DND-41 (cell line): ENCODE measurements around the gene WDR7.

Source experiments
- ATAC-seq: fragments of 200-7000 bp; cut with Tn5 transposase; 3 replicates; pipeline ENCODE4 v1.9.1; 2021; ENCODE audit warnings: low read depth; ENCODE audit not compliant: insufficient read depth
- DNase-seq: peaks from one replicate; pipeline ENCODE4 v3.0.0-alpha.2; 2020
- H2AFZ ChIP-seq: 2 replicates; pipeline ENCODE4 v1.6.0; 2012; ENCODE audit warnings: low read depth, low read length
- H3K27ac ChIP-seq: 2 replicates; pipeline ENCODE4 v1.5.1; 2012; ENCODE audit warnings: low read length, inconsistent platforms
- H3K27me3 ChIP-seq: fragments of 200-600 bp; sonication (generic); 2 replicates; pipeline ENCODE4 v1.6.0; 2012; ENCODE audit warnings: low read length, mild to moderate bottlenecking, inconsistent platforms; ENCODE audit not compliant: insufficient read depth, poor library complexity
- H3K36me3 ChIP-seq: 2 replicates; pipeline ENCODE4 v1.5.1; 2012; ENCODE audit warnings: low read length, inconsistent platforms; ENCODE audit not compliant: insufficient read depth
- H3K4me1 ChIP-seq: 2 replicates; pipeline ENCODE4 v1.5.1; 2012; ENCODE audit warnings: mild to moderate bottlenecking, low read length; ENCODE audit not compliant: insufficient read depth
- H3K4me2 ChIP-seq: 2 replicates; pipeline ENCODE4 v1.6.0; 2012; ENCODE audit warnings: mild to moderate bottlenecking, moderate library complexity, low read length, inconsistent platforms; ENCODE audit not compliant: insufficient read depth
- H3K4me3 ChIP-seq, 2 experiments: fragments of 200-600 bp in 1 of 2; shearing (Covaris generic) in 1 of 2; 2 replicates each; pipeline ENCODE4 v1.5.1; 2012 to 2016; ENCODE audit warnings: inconsistent platforms in 2 of 2, low read length in 2 of 2, mild to moderate bottlenecking in 2 of 2, low read depth in 1 of 2, moderate library complexity in 1 of 2
- H3K79me2 ChIP-seq: 2 replicates; pipeline ENCODE4 v1.6.0; 2012; ENCODE audit warnings: low read length, inconsistent platforms; ENCODE audit not compliant: insufficient read depth
- H3K9ac ChIP-seq: 2 replicates; pipeline ENCODE4 v1.6.0; 2012; ENCODE audit warnings: low read depth, mild to moderate bottlenecking, inconsistent platforms, low read length, moderate library complexity
- H3K9me3 ChIP-seq: 2 replicates; pipeline ENCODE4 v1.5.1; 2012; ENCODE audit warnings: low read length, moderate library complexity, mild to moderate bottlenecking, inconsistent platforms; ENCODE audit not compliant: insufficient read depth, severe bottlenecking
- H4K20me1 ChIP-seq: 2 replicates; pipeline ENCODE4 v1.6.0; 2012; ENCODE audit warnings: low read length; ENCODE audit not compliant: insufficient read depth
- EZH2 ChIP-seq: IDR thresholded peaks from 3 replicates; pipeline ENCODE4 v1.6.1; 2012; ENCODE audit warnings: borderline replicate concordance, low read depth, mild to moderate bottlenecking, moderate library complexity, low read length, inconsistent platforms; ENCODE audit not compliant: severe bottlenecking
- TF ChIP-seq, protein P1 (sequence below): IDR thresholded peaks from 2 replicates; pipeline ENCODE4 v1.5.1; 2012; ENCODE audit warnings: borderline replicate concordance, low read length, moderate library complexity, mild to moderate bottlenecking; ENCODE audit not compliant: poor library complexity, severe bottlenecking; ENCODE audit errors: extremely low read depth

Gene WDR7

DNA sequence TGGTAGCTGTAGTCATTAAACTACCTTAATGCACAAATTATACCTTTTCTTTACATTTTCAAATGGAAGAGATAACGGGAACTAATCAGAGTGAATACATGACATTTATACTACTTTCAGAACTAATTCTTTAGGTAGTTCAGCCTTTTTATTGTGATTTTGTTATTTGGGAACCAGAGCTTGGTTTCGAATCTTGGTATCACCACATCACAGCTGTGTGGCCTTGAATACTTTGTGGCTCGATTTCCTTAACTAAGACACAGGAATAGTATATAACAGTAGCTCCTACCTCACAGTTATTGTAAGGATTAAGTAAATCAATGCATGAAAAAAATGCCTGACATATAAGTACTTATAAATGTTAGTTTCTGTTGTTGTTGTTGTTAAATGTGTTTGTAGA, 240.0 kb downstream of the WDR7 start:
- Histone ChIP-seq H3K27ac (no peak overlapping the region), H4K20me1 (no peaks in the 10 kb centered on the region), H3K9ac (no peak overlapping the region), H3K9me3 (no peaks in the 10 kb centered on the region), H3K79me2 (no peaks in the 10 kb centered on the region), H3K36me3 (0 out of 2 replicates have a peak, but pooled peaks cover 3% of the 10 kb centered on the region), H2AFZ (no peak overlapping the region), H3K4me2 (no peak overlapping the region), H3K4me3 (no peak overlapping the region), H3K4me1 (no peaks in the 10 kb centered on the region), H3K27me3 (no peaks in the 10 kb centered on the region)
- ATAC-seq (no peak), DNase-seq (no peak)
- no peak for TF ChIP-seq EZH2
- TF ChIP-seq, protein P1, sequence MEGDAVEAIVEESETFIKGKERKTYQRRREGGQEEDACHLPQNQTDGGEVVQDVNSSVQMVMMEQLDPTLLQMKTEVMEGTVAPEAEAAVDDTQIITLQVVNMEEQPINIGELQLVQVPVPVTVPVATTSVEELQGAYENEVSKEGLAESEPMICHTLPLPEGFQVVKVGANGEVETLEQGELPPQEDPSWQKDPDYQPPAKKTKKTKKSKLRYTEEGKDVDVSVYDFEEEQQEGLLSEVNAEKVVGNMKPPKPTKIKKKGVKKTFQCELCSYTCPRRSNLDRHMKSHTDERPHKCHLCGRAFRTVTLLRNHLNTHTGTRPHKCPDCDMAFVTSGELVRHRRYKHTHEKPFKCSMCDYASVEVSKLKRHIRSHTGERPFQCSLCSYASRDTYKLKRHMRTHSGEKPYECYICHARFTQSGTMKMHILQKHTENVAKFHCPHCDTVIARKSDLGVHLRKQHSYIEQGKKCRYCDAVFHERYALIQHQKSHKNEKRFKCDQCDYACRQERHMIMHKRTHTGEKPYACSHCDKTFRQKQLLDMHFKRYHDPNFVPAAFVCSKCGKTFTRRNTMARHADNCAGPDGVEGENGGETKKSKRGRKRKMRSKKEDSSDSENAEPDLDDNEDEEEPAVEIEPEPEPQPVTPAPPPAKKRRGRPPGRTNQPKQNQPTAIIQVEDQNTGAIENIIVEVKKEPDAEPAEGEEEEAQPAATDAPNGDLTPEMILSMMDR: no peak

DNA sequence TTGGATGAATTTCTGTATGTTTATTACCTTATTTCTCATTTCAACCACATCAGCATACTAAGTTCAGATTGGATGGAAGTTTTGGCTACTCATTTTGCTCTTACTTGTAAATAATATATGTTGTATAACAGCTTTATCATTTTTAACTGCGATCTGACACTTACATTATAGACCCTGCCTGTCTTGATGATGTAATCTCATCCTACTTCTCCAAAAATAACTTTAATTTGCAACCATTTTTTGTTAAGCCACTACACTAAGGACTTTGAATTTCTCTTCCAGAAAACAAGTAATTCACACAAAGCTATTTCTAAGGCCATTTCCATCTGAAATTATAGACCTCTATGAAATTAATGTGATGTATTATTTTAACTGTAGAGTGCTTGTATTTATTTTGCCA, 240.7 kb downstream of the WDR7 start:
- Histone ChIP-seq H3K4me2 (no peak overlapping the region), H4K20me1 (no peaks in the 10 kb centered on the region), H3K9me3 (no peaks in the 10 kb centered on the region), H3K27ac (no peak overlapping the region), H3K4me1 (no peaks in the 10 kb centered on the region), H3K79me2 (no peaks in the 10 kb centered on the region), H3K27me3 (no peaks in the 10 kb centered on the region), H3K4me3 (no peak overlapping the region), H3K9ac (no peak overlapping the region), H2AFZ (no peak overlapping the region), H3K36me3 (0 out of 2 replicates have a peak, but pooled peaks cover 3% of the 10 kb centered on the region)
- DNase-seq: no peak
- ATAC-seq: no peak
- TF ChIP-seq, protein P1: no peak

DNA sequence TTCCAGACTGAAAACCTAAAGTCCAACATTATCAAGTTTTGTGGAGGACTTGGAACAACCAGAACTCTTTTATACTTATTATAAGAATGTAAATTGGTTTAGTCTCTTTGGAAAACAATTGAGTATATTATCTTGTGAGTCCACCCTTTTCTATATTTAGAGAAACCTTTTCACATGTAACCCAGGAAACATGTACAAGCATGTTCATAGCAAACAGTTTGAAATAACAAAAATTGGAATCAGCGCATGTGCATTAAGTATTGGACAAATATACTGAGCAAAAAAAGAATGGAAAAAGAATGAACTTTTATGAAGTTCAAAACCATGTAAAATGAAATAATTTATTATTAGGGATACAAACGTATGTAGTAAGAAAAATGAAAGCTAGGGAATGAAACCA, 246.0 kb downstream of the WDR7 start:
- no peak overlapping the region for H3K9ac ChIP-seq
- H3K4me3 ChIP-seq: no peak overlapping the region
- no peak overlapping the region for H2AFZ ChIP-seq
- H3K4me1 ChIP-seq: peaks cover 12% of the 10 kb centered on the region
- no peak for ATAC-seq
- H3K27me3 ChIP-seq: no peaks in the 10 kb centered on the region
- no peak overlapping the region for H3K4me2 ChIP-seq
- H3K9me3 ChIP-seq: no peaks in the 10 kb centered on the region
- no peaks in the 10 kb centered on the region for H4K20me1 ChIP-seq
- no peak for DNase-seq
- no peaks in the 10 kb centered on the region for H3K36me3 ChIP-seq
- TF ChIP-seq, protein P1: no peak
- no peak for TF ChIP-seq EZH2
- H3K79me2 ChIP-seq: no peaks in the 10 kb centered on the region
- H3K27ac ChIP-seq: no peak overlapping the region

DNA sequence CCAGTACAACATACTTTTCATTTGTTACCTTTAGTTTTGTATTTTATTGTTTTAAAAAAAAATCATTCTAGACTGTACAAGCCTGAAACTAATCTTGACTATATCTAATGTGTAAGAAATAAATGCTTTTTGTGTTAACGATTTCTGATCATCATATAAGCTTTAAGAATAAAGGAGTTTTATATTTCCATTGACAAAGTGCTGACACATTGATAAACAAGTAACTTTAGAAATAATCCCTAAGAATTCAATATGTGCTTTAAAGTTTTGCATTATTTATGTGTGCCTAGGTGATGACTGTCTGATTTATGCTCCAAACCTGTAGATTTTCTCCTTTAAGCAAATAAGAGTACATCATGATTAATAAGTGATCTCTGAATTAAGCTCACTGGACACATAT, 248.5 kb downstream of the WDR7 start:
- Histone ChIP-seq H3K4me3 (no peak overlapping the region), H3K27me3 (no peaks in the 10 kb centered on the region), H3K36me3 (no peaks in the 10 kb centered on the region), H3K27ac (no peak overlapping the region), H2AFZ (no peak overlapping the region), H4K20me1 (no peaks in the 10 kb centered on the region), H3K9me3 (no peaks in the 10 kb centered on the region), H3K4me2 (no peak overlapping the region), H3K79me2 (no peaks in the 10 kb centered on the region), H3K9ac (no peak overlapping the region), H3K4me1 (peaks cover 12% of the 10 kb centered on the region)
- no peak for ATAC-seq
- TF ChIP-seq EZH2: no peak
- TF ChIP-seq, protein P1: no peak
- no peak for DNase-seq
